ENCODE results near the gene NPW.
"Not testable (repeated sequence)": the region's sequence is repeated elsewhere in the genome, so short reads cannot be mapped to it uniquely, and the experiment has no call there.

The NPW gene

DNA sequence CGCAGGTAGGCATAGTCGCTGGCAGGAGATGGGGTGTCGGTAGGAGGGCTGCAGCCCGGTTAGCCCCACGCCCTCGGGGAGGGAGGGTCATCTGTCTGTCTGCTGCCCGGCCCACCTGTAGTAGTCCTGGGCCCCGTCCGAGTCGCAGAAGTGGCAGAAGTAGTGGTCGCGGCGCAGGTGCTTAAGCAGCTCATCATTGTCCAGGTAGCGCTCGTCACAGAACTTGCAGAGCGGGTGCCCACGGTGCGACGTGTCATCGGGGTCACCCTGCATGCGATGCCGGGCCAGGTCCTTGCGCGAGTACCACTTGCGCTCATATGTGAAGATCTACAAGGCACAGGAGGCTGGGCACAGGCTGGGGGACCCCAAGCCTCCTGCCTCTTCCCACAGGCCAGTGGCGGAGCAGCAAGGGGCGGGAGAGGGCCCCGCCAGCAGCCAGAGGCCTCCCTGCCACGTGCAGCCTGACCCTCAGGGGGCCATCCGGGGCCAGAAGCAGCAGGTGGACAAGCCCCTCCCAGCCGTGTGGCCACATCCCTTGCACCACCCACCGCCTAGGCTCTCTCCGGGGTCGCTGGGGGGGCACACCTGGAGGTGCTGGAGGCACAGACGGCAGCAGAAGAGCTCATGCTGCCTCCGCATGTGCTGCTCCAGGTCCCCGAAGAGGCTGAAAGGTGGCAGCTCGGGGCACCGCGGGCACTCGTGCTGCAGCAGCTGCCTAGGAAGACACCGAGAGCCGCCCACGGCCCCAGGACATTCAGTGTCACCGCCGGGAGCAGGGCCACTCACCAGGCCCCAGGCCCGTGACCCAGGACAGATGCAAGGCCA, 17.0 kb upstream of the NPW start:
- DNase-seq (ENCODE audit: low read depth): no peak

DNA sequence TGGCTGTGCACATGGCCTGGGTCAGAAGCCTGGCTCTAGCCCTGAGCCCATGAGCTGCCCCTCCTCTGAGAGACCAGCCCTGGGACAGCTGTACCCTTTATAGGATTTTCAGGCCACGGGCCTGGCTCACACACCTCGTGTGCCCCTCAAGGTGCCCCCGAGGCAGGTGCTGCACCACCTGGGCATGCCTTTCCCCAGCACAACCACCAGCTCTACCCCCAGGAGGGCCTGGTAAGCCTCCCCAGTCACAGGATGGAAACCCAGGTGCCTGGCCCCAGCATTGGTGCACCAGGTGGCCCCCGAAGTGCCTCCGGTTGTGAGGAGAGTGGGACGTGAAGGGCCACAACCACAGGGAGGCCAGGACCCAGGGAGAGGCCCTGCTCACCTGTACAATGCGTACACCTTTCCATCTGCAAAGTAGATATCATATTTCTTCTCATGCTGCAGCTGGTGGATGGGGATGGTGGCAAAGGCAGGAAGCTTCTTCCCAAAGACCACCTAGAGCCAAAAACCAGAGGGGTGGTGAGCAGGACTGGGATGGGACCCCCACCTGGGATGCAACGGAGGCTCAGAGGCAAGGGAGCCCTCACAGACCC, 16.3 kb upstream of the NPW start:
- no peak for DNase-seq (ENCODE audit: low read depth)

DNA sequence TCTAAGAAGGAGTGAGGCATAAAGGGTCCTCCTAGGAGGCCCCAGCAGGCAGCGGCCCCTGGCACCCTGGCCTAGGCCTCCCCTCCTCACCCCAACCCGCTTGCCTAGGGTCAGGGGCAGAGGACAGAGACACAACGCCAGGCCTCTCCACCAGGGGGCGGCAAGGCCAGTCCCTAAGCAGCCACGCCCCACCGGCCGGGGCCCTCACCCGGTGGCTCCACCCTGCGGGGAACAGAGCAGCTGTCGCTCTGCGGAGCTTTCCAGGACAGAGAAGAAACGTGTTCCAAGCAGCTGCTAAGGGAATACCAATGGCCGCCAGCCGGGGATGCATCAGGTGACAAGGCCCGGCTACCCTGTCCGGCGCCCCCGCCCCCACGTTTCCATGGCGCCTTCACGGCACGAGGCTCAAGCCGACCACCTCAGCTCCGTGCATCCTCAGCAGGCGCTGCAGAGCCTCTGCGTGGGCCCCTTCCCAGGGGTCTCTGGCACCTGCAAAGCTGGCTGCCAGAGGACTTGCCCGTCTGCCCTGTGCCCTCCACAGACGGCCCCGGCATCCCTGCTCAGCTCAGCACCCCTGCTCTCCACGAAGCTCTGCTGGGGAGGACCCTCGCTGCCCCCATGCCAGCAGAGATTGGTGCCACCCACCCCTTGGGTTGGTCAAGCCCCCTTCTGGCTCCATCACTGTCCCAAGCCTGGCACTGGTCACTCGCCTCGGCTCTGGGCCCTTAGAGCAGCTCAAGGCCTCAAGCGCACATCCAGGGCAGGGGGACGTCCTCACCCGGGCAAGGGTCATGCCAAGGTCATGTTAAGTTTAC, 15.6 kb upstream of the NPW start:
- no peak for DNase-seq (ENCODE audit: low read depth)

DNA sequence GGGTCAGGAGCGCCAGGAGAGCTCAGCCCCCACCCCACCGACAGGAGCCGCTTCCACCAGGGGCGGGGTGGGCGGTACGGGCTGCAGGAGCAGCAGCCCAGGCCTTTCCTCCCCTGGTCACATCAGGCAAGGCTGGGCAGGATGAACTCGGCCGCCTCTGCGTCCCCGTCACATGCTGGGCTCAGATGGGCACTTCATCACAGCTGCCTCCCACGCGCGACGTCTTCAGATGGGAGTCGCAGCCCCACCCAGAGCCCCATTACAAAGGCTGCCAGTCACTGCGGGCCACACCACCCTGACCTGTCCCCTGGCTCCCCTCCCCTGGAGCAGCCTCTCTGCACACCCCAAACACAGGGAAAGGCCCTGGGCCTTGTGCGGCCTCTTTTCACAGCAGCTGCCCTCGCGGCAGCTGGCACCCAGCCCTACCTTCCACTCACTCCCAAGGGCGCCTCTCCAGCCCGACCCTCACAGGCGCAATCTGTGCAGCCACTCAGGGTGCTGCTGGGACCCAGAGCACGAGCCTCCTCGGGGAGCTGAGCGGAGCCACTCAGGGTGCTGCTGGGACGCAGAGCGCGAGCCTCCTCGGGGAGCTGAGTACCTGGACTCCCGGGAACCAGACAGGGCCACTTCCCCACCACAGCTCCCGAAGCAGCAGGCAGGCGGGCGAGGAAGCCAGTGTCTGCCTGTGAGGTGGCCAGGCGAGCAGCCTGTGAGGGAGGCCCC, 14.6 kb upstream of the NPW start:
- no peak for DNase-seq (ENCODE audit: low read depth)

DNA sequence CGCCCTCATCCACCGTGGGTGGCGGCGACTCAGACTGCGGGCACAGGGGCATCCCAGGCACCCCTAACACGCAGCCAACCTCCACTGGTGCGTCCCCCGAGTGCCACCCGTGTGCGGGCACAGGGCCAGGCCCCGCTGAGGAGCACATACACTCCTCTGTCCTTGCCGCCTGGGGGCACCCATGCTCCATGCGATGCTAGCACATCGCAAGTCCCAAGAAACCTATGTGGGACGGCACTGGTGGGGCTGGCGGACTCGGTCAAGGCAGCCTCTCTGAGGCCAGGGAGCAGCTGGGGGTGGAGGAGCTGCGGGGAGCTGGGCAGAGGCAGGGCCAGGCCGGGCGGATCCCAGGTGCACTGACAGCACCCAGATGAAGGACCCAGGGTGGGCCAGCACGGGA, 13.9 kb upstream of the NPW start:
- DNase-seq (ENCODE audit: low read depth): no peak

DNA sequence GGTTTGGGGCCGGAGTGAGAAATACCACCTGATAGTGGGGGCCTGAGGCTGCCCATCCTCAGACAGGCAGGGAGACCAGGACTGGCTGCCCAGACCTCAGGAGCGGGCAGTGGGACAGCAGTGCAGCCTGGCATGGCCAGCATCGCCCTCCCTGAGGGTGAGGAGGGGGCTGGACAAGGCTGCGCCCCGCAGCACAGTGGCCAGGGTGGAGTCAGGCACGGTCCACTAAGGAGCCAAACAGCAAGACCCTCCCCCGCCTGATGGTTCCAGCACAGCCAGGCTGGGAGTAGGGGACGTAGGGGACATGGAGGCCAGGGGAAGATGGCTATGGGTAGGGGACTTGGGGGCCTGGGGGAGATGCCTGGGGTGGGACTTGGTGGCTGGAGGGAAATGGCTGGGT, 13.3 kb upstream of the NPW start:
- no peak for DNase-seq (ENCODE audit: low read depth)

DNA sequence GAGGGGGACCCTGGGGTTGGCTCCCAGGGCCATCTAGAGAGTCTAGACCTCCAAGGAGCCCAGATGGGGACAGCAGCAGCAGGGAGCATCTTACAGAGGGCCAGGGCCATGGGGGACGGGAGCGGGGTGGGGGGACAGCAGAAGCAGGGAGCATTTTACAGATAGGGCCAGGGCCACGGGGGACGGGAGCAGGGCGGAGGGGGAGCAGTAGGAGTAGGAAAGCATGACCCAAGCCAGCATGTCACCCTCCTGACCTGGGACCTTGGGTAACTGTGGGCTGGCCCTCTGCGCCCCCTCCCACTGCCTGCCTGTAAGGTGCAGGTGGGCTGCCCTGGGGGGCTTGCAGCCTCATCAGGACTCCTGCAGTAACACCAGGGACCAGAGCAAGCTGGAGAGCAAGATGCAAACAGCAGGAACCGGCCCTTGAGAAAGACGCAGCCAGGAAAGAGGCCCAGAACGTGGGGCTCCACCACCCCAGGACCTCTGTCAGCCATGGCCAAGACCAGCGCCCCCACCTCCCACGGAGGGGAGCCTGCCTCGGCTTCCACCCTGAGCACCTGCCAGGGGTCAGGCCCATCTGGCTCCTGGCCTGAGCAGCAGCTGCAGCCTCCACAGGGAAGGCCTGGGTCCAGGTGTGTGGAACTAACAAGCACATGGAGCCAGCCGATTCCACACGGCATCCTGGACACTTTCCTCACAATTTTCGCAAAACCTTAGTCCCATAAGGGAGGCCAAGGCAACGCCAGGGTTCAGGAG, 12.3 kb upstream of the NPW start:
- DNase-seq (ENCODE audit: low read depth): no peak

DNA sequence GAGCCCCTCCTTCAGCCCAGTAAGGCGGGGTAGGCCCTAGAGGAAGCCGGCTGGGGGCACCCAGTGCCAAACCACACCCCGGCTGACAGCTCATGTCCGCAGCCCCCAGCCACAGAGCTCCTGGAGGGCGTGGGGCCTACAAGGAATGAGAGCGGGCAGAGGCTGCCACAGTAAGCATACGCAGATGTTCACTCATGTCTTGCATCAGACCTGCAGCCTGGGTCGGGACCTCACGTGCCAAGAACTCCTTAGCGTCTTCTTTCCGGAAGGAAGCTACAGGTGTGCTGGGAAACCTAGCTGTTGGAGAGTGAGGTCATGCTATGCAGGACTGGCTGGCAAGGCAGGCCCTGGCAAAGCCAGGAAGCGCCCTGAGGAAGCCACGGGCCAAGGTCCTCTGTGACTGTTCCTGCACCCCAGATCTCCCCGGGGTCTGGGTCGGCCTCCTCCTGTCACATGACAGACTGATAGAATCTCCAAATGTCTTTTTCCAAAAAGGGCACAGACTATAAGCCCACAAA, 11.5 kb upstream of the NPW start:
- DNase-seq (ENCODE audit: low read depth): peak; percentile 64

DNA sequence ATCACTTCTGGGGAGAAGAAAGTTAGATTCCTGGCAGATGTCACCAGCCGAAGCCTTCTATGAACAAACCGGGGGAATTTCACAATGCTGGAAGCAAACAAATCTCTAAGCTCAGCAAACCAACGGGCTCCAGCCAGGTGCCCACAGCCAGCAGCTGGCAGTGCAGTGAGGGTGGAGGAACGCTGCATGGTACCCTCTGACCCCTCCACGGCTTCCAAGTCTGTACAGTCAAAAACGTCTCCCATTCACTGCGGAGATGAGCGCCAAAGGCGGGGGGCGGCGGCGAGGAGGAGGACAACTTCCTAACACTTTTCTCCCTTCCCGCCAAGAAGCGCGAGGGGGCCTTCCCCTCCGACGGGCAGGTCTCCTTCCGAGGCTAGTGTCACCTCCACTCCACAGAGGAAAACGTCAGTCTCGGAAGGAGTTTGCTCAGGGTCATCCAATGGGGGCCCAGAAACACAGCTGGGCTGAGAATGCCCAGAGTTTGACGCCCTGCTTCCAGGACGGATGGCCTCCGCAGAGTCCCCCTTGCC, 10.9 kb upstream of the NPW start:
- no peak for DNase-seq (ENCODE audit: low read depth)

DNA sequence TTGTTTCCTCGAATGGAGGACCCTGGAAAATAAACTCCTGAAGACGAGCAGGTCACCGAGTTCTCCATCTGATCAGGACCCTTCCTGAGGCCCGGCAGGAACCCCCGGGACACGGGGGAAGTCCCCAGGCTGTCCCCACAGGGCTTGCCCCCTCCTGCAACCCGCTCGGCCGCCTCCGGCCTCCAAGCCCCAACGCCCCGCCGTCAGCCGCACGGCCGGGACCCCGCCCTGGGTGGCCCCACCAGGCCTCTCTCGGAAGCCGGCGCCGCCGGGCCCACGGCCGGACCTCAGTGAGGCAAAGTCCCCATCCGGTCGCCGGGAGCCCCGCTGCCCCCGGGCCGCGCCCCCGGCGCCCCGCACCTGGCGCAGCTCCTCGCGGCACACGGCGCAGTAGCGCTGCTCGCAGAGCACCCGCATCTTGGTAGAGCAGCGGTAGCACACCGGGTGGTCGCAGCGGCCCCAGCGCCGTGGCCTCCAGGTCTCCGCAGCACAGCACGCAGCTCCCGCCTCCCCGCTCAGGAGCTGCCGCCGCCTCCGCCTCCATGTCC, 10.3 kb upstream of the NPW start:
- DNase-seq (ENCODE audit: low read depth): no peak

DNA sequence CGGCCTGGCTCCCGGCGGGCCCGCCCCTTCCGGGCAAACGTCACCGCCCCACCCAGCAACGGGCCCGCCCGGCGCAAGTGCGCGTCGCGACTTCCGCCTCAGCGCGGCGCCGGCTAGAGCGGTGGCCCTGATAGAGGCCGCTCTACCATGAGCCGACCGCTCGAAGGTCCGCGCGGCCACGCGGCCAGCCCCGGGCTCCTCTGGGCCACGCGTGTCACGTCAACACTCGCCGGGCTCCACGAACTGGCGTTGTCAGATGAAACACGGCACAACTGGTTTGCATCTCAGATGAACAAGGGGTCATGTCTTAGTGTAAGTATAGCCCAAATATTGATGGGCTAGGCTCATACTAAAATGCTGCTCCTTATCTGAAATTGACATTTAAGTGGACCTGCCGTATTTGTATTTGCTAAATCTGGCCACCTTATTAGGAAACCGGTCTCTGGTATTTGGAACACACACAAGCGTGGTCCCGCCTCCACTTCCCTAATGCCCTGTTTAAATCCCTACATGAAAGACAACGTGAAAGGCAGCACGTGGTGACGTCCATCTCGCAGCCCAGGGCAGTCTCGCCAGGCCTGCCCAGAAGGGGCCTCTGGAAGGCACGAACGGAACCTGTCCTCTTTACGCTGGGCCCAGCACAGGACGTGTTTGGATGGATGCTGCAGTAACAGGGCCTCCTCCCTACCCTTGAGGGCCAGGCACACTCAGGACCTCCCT, 9.6 kb upstream of the NPW start, which contains the start of gene ZNF598:
ZNF598 (minus strand) TSS at position 31 of the 720 bp plus-strand sequence.
- DNase-seq (ENCODE audit: low read depth): peak; percentile 40

DNA sequence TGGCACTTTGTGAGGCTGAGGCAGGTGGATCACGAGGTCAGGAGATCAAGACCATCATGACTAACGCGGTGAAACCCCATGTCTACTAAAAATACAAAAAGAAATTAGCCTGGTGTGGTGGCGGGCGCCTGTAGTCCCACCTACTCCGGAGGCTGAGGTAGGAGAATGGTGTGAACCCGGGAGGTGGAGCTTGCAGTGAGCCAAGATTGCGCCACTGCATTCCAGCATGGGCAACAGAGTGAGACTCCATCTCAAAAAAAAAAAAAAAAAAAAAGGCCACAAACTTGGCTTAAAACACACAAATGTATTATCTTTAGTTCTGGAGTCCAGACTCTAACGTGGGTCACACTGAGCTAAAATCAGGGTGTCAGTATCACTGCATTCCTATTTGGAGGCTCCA, 7.9 kb upstream of the NPW start:
- DNase-seq (ENCODE audit: low read depth): not testable (repeated sequence)

DNA sequence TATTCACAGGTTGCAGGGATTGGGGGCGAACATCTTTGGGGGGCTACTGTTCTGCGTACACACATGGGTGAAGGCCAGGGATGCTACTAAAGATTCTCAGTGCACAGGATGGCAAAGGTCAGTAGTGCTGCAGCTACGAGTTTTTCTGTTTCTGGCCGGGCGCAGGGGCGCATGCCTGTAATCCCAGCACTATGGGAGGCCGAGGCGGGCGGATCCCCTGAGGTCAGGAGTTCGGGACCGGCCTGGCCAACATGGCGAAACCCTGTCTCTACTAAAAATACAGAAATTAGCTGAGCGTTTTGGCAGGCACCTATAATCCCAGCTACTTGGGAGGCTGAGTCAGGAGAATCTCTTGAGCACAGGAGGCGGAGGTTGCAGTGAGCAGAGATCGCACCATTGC, 6.1 kb upstream of the NPW start:
- no peak for DNase-seq (ENCODE audit: low read depth)

DNA sequence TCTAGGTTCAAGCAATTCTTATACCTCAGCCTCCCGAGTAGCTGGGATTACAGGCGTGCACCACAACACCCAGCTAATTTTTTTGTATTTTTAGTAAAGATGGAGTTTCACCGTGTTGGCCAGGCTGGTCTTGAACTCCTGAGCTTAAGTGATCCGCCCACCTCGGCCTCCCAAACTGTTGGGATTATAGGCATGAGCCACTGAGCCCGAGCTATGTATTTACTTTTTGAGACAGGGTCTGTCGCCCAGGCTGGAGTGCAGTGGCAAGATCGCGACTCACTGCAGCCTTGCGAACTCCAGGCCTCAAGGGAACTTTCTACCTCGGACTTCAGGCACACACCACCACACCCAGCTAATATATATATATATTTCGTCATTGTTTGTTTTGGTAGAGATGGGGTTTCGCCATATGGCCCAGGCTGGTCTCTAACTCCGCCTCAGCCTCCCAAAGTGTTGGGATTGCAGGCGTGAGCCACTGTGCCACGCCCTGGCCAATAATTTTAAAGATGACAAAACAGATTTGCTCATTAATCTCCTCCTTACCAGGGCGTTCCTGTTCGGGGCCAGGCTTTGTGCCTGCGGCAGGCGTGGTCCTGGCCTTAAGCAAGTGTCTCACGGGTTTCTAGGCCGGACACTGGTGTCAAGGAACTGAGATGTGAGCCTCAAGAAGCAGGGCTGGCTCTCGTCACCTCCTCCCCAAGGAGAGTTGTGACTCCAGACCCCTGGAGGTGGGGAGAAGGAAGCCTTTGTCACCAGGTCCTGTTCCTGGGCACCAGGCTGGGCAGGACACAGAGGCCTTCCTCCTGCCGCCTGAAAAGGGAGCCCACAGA, 4.3 kb upstream of the NPW start:
- DNase-seq (ENCODE audit: low read depth): peak; percentile 74

DNA sequence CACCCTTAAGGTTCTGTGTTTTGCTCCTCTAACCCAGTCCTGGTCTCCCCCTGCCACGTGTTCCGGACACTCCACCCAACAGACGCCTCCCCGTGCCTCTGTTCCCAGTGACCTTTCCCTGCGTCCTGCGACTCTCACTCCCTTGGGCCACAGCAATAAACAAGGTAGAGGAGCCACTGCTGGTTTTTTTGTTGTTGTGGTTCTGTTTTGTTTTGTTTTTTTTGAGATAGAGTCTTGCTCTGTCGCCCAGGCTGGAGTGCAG, 3.7 kb upstream of the NPW start:
- DNase-seq (ENCODE audit: low read depth): no peak

DNA sequence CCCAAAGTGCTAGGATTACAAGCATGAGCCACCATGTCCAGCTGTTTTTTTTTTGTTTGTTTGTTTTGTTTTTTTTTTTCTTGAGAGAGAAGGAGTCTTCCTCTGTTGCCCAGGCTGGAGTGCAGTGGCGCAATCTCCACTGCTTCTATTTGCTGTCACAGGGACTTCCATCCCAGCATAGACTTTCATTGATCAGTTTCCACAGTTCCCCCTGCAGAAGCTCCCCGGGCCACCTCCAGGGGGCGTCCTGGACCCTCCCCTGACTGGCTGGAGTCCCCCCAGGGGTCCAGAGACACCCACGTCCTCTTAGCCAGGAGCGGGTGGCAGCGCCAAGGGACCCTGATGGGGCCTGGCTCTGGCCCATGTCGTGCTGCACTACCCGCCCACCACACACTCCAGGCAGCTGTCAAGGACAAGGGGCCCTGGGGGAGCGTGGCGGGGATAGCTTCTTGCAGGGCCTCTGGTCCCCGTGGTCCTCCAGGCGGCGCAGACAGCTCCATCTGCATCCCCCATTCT, 3.1 kb upstream of the NPW start:
- DNase-seq (ENCODE audit: low read depth): no peak

DNA sequence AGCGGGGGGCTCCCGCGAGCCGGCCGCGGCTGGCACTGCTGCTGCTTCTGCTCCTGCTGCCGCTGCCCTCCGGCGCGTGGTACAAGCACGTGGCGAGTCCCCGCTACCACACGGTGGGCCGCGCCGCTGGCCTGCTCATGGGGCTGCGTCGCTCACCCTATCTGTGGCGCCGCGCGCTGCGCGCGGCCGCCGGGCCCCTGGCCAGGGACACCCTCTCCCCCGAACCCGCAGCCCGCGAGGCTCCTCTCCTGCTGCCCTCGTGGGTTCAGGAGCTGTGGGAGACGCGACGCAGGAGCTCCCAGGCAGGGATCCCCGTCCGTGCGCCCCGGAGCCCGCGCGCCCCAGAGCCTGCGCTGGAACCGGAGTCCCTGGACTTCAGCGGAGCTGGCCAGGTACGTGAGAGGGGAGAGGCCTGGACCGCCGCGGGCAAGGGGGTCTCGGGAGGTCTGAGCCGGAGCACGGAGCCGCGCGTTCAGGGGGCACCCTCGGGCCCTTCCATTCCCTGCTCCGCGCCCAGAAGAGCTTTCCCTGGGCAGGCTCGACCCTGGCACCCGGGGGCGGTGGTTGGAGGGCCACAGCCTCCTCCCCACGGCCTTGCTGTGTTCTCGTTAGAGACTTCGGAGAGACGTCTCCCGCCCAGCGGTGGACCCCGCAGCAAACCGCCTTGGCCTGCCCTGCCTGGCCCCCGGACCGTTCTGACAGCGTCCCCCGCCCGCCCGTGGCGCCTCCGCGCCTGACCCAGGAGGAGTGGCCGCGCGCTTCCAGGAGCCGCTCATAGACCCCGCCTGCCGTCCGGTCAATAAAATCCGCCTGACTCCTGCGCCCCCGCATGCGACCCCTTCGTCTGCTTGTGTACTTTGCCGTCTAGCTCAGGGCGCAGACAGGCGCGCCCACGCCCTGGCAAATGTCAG, 591 bp downstream of the NPW start:
- no peak for DNase-seq (ENCODE audit: low read depth)

DNA sequence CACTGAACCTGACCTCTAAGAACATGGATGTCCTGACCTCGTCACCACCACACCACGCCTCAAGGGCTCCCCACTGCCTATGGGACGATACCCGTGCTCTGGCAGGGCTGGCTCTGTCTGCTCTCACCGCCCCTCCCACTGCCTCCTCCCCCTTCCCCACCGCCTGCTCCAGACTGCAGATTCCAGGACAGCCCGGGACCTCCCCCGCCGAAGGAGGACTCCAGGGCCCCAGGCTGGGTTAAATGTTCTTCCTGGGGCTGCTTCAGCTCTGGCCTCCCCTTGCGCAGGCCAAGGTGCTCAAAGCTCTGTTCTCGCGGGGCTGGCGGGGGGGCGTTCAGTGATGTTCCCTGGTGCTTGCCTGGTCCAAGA, 3.1 kb downstream of the NPW start:
- DNase-seq (ENCODE audit: low read depth): no peak

Data from HS-5 (cell line).